Stimulated activated CD8-positive, alpha-beta memory T cell treated with anti-CD3 and anti-CD28 coated beads, Interleukin-12 subunit alpha, Interleukin-12 subunit beta, amount 100 ng/mL, for 1 hour (primary cell): ENCODE measurements around the gene TCOF1.

Source experiments
- DNase-seq: peaks from one replicate; pipeline ENCODE4 v3.0.0-alpha.2; 2020; ENCODE audit warnings: low read depth

The TCOF1 gene

DNA sequence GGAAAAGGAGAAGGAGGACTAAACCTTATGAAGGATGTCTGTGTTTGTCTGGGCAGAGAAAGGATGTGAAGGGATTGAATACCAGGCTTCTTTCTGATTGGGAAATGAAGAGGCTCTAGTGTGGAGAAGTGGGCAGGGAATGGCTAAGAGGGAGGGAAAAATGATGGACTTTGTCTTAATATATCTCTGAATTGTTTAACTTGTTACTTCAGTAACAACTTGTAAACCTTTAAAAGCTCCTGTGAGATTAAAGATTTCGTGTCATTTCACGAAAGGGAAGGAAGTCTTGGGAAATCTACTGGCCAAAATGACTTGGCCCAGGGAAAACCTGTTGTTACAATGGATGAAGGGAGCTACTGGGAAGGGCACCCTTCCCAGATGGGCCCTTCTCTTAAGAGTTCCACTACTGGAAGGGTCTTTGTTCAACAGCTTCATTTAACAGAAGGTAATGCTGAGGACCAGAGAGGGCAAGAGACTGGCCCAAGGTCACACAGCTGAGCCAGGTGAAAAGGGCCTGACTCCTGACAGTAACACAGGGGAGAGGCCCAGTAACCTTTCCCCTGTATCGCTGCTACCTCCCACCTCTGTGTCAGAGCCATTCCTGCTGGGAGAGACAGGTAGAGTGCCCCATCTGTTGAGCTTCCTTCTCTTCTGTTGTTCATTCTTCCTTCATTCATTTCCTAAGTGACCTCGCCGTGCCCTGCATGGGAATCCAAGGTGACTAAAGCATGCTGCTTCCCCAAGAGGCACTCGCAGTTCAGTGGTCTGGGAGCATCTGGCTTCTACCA, 5.1 kb upstream of the TCOF1 start:
- no peak for DNase-seq

DNA sequence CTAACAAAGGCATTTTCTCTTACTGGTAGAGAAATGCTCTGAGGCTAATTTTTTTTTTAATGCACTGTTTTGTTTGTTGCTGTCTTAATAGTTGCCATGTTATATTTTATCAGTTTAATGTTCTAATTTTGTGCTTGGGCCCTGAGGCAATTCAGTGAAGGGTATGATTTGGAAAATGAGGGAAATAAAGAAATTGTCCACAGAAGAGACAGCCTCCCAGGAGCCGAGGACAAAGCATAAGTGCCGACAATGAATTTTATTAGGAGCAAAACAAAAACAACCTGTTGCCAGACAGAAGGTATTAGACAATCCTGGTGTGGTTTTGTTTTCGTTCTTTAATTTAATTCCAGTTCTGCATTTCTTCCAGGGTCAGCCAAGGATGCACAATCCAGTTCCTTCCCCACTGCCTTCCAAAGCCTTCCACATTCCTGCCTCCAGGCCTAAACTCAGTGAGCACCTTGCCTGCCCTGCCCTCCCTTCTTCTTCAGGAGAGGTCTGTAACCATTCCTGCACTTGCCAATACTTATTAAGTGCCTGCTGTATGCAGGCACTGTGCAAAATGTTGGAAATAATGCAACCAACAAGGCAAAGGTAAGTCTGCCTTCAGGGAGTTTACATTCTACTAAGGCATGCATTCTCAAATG, 4.3 kb upstream of the TCOF1 start:
- no peak for DNase-seq

DNA sequence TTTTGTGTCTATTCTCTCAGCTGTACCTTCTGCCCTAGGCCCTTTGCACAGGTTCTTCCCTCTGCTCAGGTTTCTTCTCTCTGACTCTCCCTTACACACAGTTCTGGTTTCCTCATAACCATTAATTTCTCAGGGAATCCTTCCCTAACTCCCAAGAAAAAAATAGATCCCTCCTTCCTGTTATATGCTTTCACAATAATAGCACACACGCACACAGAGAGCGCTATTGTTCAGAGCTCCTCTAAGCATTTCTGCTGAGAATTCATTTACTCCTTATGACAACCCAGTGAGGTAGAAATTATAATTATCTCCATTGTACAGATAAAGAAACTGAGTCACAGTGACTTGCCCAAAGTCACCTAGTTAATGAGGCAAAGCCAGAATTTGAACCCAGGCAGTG, 1.7 kb upstream of the TCOF1 start:
- DNase-seq: no peak

DNA sequence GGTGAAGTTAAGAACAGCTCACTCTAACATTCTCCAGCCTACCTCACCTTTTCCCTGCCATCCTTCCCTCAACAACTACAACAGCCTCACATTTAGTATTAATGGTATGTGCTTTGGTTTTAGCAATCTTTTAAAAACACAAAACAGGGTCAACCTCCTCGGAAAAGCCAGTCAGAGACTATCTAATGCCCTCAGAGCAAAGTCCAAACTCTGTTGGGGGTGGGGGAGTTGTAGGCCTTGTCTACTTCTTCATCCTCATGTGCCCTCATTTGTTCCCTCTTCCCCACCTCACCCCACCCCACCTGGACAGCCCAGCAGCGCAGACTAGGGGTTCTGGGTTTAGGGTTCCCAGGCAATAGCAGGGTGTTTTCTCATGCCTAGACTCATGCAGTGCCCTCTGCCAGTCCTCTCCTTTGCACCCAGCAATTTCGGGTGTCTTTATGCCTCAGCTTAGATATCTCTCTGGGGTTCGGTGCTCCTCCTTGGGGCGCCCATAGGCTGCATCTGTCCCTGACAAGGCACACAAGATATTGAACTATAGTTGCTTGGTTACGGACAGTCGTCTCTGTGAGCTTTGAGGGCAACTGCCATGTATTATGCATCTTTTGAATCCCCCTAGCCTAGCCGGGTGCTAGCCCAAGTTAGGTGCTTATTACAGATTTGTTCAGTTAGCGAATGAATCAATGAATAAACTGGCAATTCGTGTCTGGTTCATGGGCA, 762 bp upstream of the TCOF1 start:
- no peak for DNase-seq

DNA sequence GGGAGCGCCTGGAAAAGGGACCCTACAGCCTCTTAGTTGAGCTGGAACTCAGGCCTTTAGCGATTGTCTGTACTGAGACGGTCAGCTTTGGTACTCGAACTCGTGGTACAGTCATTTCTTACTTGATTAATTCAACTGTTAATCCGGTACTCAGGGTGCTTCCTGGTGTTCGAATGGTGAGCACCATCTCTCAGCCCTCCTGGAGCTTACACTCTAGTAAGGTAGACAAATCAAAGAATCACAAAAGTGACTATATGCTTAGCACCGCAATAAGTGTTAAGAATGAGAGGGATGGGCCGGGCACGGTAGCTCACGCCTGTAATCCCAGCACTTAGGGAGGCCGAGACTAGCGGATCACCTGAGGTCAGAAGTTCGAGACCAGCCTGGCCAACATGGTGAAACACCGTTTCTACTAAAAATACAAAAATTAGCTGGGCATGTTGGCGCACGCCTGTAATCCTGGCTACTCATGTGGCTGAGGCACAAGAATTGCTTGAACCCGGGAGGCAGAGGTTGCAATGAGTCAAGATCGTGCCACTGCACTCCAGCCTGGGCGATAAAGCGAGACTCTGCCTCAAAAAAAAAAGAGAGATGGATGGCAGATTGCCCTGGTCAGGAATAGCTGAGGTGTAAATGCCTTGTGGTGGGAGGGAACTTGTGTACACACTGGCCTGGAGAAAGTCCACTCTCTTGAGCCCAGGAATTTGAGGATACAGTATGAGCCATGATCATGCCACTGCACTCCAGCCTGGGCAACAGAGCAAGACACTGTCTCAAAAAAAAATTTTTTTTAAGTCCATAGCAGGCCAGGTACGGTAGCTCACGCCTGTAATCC, 981 bp downstream of the TCOF1 start:
- DNase-seq: no peak

DNA sequence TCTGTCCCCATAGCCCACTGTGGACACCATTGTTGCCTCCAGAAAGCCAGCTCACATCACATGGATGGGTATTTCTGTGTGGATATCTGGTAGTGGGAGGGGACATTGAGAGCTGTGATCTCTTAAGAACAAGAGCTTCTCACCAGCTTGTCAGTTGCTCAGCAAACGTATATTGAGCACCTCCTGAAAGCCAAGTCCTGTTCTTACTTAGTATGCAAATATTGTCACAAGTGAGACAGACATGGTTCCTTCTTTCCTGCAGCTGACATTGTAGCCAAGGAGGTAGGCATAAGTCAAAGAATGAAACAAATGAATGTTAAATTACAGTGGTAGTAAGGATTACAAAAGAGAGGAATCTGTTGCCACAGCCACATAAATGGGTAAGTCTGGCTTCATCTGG, 3.8 kb downstream of the TCOF1 start:
- no peak for DNase-seq

DNA sequence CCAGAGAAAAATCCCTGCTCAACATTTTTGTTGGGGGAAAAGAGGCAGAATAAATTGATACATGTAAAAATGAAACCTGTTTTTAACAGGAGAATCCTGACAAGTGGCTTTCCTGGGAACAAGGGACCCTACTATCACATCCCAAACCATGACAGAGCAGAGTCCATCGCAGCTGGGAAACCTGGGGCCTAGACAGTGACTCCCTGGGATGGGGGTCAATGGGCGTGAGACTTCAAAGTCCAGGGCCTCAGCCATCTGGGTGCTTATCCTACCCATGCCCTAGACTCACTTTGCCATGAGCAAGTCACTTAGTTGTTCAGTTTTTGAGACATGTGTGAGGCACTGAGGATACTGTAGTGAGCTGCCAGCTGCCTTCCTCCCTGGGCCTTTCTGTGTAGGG, 5.7 kb downstream of the TCOF1 start:
- no peak for DNase-seq

DNA sequence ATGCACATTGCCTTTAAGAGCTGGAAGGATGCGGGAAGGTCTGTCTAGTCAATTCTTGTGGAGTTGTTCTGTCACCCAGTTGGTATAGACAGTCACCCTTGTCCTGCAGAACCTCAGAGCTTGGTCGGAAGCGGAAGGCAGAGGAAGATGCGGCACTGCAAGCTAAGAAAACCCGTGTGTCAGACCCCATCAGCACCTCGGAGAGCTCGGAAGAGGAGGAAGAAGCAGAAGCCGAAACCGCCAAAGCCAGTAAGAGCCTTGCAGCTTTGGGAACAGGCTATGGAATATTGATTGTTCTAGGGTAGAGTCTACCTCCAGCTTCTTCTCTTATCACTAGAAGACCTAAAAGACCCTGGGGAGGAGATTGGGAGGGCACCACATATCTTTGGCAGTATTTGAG, 6.5 kb downstream of the TCOF1 start:
- DNase-seq: no peak

DNA sequence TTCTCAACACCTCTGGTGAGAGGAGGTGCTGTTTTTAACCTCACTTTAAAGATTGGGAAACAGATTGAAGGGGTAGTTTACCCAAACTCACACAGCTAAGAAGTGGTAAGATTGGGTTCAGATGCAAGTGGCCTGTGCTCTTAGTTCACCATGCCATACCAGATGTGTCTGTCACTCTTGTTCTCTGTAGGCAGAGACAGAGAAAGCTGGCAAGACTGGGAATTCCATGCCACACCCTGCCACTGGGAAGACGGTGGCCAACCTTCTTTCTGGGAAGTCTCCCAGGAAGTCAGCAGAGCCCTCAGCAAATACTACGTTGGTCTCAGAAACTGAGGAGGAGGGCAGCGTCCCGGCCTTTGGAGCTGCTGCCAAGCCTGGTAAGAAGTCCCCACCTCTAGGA, 11.0 kb downstream of the TCOF1 start:
- DNase-seq: no peak

DNA sequence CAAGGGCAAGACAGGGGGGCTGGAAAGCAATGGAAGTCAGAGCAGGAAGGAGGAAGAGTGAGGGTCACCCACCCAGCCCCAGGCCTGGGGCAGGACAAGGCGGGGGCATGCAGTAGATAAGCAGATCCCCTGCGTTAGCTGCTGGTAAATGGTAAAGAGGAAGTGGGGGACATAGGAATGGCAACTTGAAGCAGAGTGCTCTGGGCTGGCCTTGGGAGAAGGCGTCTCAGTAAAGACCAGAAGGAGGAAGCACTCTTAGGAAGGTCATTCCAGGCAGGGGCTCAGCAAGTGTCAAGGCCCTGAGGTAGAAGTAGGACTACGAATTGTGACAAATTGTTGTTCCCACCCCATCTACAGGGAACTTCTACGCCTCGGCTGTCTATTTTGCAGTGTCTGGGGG, 15.1 kb downstream of the TCOF1 start:
- DNase-seq: no peak

DNA sequence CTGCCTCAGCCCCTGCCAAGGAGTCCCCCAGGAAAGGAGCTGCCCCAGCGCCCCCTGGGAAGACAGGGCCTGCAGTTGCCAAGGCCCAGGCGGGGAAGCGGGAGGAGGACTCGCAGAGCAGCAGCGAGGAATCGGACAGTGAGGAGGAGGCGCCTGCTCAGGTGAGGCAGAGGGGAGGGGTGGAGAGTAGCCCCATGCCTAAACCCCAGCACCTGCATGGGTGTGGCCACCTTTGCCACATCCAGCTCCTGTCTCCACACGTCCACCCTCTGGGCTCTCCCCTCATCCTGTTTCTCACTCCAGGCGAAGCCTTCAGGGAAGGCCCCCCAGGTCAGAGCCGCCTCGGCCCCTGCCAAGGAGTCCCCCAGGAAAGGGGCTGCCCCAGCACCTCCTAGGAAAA, 17.2 kb downstream of the TCOF1 start:
- DNase-seq: no peak

DNA sequence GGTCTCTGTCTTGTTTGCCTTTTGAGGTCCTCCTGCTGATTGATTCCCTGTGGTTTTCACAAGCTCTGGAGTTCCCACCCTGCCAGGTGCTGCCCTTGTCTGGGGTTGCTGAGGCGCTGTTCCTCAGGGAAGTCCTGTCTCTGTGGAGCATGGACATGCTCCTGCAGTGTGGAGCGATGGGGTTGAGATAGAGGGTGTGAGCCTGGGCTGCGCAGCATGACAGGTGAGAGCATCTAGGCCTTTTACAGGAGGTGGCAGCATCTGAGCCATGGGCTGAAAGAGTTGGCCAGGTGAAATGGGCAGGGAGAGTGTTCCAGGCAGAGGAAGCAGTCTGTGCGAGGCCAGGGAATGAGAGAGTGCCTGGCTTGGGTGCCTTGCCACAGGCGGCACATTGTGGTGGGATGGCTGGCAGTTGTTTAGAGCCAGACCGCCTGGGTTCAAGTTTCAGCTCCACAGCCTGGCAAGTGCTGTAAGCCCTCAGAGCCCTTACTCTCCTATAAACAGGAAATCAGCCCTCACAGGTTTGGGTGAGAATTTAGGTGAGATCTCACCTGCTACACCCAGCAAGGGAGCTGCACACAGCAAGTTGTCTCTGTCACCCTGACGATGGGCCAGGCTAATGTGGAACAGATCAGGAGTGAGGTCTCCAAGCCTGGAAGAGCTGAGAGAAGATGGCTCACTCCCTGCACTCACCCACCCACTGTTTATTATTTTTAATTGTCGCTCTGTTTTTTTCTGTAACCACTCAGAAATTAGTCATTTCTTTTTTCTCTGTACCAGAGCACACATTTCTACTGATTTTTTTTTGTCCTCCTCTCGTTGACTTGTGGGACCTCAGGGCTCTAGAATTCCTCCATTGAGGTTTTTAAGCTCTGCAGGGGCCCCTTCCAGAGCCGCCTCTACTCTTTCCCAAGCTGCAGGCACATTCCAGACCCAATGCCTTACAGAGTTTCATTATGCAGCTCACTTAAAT, 19.6 kb downstream of the TCOF1 start:
- no peak for DNase-seq

DNA sequence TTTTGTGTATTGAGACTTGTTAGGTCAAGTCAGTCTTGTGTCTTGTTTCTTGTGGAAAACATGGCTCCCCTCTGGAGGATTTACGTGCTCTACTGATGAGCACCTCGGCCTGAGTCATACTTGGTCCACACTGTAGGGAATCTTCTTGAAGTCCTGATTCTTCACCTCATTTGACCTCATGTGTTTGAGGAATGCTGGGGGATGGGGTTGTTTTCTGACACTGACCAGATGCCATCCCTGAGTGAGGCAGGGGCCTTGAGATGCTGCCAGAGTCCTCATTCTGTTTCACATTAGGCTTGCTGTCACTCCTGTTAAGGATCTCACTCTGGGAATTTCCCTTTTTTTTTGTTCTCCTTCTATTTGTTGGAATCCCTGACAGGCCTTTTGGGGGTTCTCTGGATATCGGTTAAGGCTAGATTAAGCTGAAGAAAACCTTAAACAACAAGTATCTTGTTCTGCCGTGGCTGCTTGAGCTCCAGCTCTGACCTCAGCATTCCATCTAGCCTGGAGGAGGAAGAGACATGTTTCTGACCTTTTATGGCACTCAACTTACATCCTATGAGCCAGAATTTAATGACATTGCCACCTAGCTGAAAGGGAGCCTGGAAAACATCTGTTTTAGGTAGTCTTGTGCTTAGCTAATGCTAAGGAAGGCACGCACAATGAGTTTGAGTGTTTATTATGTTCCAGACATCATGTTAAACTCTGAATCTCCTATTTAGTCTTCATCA, 20.6 kb downstream of the TCOF1 start:
- DNase-seq: no peak

DNA sequence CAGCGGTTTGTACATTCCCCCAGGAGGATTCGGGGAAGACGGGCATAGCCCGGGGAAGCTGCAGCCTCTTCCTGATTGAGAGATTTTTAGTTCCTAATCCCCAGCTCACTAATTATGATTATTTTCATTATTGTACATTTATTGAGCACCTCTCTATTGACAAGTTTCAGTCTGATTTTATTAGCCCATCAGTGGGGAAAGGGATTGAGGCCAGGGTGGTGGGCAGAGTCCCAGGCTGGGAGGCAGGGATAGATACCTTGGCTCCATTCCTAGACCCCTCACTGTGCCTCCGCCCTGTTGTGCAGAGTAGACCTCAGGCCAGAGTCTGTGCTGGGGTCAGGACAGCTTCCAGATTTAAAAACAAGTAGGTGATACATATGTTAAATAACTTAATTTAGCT, 27.2 kb downstream of the TCOF1 start:
- DNase-seq: no peak

DNA sequence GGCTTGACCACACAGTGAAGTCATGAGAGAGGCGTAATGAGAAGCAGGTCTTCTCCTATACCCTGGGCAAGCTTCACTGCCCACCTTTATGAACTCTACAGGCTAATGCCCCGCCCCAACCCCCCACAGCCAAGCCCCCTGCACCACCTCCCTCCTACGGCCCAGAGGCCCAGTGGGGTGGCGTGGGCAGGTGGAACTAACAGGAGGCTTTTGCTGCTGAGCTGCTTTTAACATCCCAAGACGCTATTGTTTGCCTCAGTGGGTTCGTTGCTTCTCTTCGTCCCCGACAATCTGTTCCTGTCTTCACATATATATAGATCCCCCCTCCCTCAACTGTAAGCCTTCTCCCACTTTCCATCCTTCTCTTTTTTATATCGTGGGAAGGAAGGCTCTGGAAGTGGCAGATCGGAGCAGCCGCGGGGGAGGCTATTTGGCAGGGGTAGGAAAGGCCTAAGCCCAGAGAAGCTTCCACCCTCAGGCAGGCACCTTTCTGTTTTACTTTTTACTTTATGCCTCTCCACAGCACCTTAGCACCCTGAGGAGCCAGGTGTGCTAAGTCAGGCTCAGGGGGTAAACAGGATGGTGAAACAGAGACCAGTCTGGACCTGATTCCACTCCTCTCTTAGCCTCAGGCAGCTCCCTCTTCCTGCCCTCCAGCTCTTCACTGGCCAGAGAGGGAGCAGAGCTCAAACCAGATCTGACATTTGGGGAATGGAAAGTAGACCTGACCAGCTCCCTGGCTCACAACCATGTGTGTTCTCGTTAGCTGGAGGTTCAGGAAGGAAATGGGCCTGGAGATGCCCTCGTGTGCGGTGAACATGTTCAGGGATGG, 28.7 kb downstream of the TCOF1 start:
- no peak for DNase-seq

DNA sequence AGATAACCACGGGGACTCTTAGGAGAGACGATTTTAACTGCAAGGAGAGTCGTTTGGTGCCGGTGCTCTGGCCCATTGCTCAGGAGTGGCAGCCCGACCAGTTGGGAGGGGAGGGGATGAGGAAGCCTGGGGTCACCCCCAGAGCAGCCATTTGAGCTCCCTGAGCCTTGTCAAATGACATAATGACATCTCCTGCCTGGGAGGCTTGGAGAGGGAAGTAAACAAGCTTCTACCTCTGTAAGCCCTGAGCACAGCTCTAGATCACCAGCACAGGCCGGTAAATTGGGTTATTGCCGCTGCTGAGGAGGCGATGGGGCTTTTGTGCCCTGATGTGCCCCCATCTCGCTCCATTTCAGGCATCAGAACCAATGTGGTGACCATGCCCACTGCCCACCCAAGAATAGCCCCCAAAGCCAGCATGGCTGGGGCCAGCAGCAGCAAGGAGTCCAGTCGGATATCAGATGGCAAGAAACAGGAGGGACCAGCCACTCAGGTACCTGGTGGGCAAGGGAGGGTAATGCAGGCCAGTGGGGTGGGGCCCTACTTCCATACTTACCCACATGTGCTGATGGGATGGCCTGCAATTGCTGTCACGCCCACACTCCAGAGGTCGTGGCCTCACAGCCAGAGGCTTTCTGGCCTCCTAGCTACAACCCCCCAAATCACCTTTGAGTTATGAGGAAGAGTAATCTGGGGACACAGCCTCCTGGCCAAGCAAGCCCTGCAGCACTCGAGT, 32.2 kb downstream of the TCOF1 start:
- no peak for DNase-seq

DNA sequence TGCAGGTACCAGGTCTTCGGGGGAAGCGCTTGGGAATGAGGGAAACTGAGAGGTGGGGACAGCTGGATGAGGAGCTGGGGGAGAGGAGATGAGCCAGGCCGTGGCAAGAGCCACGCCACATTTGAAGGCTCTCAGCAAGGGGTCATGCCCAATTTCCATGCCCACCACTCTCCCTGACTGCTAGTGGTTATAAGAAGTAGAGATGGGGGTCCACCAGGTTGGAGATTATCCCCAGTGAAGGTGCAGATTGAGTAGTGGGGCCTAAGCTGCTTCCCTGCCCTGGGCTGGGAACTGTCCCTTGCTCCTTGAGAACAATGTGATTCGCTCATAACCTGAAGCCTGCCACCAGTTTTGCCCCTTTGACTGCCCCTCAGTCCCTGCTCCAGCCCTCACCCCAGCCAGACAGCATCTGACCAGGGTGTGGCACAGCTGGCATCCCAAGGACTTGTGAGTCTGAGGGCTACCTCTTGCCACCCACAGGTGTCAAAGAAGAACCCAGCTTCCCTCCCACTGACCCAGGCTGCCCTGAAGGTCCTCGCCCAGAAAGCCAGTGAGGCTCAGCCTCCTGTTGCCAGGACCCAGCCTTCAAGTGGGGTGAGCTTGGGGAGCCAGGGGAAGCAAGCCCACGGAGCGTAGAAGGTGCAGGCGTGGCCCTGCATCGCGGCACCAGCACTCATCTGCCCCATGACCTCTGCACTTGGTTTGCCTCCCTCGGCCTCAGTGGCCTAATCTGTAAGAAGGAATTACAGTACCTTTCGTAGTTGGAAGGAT, 33.8 kb downstream of the TCOF1 start:
- DNase-seq: no peak

DNA sequence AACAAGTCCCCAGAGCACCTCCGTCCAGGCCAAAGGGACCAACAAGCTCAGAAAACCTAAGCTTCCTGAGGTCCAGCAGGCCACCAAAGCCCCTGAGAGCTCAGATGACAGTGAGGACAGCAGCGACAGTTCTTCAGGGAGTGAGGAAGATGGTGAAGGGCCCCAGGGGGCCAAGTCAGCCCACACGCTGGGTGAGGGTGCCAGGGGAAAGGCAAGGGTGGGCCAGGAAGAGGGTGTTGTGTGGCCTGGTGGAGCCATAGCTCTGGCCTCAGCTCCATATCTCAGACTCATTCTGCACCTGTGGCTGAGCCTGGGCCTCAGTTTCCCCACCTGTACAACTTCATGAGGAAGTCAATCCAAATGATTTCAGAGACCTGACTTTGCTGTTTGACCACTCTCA, 34.5 kb downstream of the TCOF1 start:
- DNase-seq: no peak
